Smooth muscle cell (in vitro differentiated cells): ENCODE results near the gene PTPN21. TPM values are rescaled to one million over a fixed set of nuclear protein-coding genes. Genes with fewer than 3 reads are reported as not detected.

ENCODE experiments used
- DNase-seq: peaks from one replicate; lab custom pipeline; 2025; ENCODE audit not compliant: unreplicated experiment; lab: John Stamatoyannopoulos, UW
- H2AFZ ChIP-seq: fragments of 200-600 bp; sonication (generic); 2 replicates; pipeline ENCODE4 v1.6.0; 2016; ENCODE audit warnings: antibody characterized with exemption, low read depth, mild to moderate bottlenecking
- H3F3A ChIP-seq: fragments of 200-600 bp; sonication (generic); 2 replicates; pipeline ENCODE4 v1.6.0; 2017; ENCODE audit warnings: antibody characterized with exemption, low read depth
- H3K27ac ChIP-seq: fragments of 200-600 bp; sonication (generic); 2 replicates; pipeline ENCODE4 v1.5.1; 2016; ENCODE audit warnings: low read depth, mild to moderate bottlenecking
- H3K27me3 ChIP-seq: fragments of 200-600 bp; sonication (generic); 2 replicates; pipeline ENCODE4 v1.6.1; 2016; ENCODE audit warnings: low read depth, mild to moderate bottlenecking
- H3K36me3 ChIP-seq: fragments of 200-600 bp; sonication (generic); 2 replicates; pipeline ENCODE4 v1.5.1; 2016; ENCODE audit warnings: low read depth
- H3K4me1 ChIP-seq: fragments of 200-600 bp; sonication (generic); 2 replicates; pipeline ENCODE4 v1.5.1; 2016; ENCODE audit warnings: low read depth
- H3K4me2 ChIP-seq: fragments of 200-600 bp; sonication (generic); 2 replicates; pipeline ENCODE4 v1.6.0; 2016; ENCODE audit warnings: mild to moderate bottlenecking
- H3K4me3 ChIP-seq: fragments of 200-600 bp; sonication (generic); 2 replicates; pipeline ENCODE4 v1.5.1; 2016; ENCODE audit warnings: mild to moderate bottlenecking
- H3K79me2 ChIP-seq: fragments of 200-600 bp; sonication (generic); 2 replicates; pipeline ENCODE4 v1.6.0; 2016; ENCODE audit warnings: low read depth, mild to moderate bottlenecking
- H3K9ac ChIP-seq: fragments of 200-600 bp; sonication (generic); 2 replicates; pipeline ENCODE4 v1.6.0; 2016; ENCODE audit warnings: low read depth
- H3K9me3 ChIP-seq: fragments of 200-600 bp; sonication (generic); replicated peaks from 2 replicates; pipeline ENCODE4 v1.5.1; 2016; ENCODE audit warnings: low read depth
- H4K20me1 ChIP-seq: fragments of 200-600 bp; sonication (generic); 2 replicates; pipeline ENCODE4 v1.6.0; 2016; ENCODE audit warnings: low read depth
- WGBS: methylation state at CpG from one replicate; pipeline ENCODE4 v1.1.7; 2016; ENCODE audit warnings: low lambda C conversion rate; 5-methylcytosine and 5-hydroxymethylcytosine counted together
- polyA plus RNA-seq: library from polyadenylated mRNA; unstranded; fragments of >200 nt; fragmentation: Nextera tagmentation; extraction: Ambion mirVana; gene quantifications from 2 replicates; pipeline ENCODE4 v1.2.1, GENCODE V29; 2016
- total RNA-seq: library from RNA; depleted of rRNA; stranded (reverse); fragments of >200 nt; gene quantifications from 2 replicates; pipeline ENCODE4 v1.2.3, GENCODE V29; 2014
- TF ChIP-seq, protein P1 (sequence below): fragments of 200-600 bp; sonication (generic); IDR thresholded peaks from 2 replicates; pipeline ENCODE4 v1.5.1; 2017; ENCODE audit warnings: borderline replicate concordance, mild to moderate bottlenecking, antibody characterized with exemption; ENCODE audit not compliant: insufficient read depth, poor library complexity, severe bottlenecking

PTPN21 gene
- total and polyA plus RNA-seq, 2 experiments from 2014 or later: 8.1 to 12.2 TPM

DNA sequence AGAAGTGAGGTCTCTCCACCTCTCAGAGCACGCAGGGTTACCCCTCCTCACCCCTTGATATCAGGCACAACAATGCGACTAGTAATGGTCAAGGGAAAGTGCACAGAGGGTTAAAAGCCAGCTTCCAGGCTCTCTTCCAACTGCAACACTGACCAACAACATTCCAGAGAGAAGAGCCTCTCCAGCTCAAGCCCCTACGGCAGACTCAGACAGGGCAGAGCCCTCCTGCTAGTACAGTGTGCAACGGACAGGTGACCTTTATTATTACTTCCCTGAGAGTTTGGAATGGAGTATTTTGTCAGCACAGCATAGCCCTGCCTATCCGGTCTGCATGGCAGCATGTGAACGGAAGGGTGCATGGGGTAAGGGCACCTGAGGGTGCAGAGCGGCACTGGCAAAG lies 73.0 kb downstream of the PTPN21 start:
- TF ChIP-seq, protein P1, sequence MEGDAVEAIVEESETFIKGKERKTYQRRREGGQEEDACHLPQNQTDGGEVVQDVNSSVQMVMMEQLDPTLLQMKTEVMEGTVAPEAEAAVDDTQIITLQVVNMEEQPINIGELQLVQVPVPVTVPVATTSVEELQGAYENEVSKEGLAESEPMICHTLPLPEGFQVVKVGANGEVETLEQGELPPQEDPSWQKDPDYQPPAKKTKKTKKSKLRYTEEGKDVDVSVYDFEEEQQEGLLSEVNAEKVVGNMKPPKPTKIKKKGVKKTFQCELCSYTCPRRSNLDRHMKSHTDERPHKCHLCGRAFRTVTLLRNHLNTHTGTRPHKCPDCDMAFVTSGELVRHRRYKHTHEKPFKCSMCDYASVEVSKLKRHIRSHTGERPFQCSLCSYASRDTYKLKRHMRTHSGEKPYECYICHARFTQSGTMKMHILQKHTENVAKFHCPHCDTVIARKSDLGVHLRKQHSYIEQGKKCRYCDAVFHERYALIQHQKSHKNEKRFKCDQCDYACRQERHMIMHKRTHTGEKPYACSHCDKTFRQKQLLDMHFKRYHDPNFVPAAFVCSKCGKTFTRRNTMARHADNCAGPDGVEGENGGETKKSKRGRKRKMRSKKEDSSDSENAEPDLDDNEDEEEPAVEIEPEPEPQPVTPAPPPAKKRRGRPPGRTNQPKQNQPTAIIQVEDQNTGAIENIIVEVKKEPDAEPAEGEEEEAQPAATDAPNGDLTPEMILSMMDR: no peak
- H2AFZ ChIP-seq: no peak overlapping the region
- DNase-seq: no peak
- H3K27me3 ChIP-seq: no peaks in the 10 kb centered on the region
- H3K4me1 ChIP-seq: no peaks in the 10 kb centered on the region
- no peak overlapping the region for H3K4me3 ChIP-seq
- peaks cover 19% of the 10 kb centered on the region for H4K20me1 ChIP-seq
- no peaks in the 10 kb centered on the region for H3K36me3 ChIP-seq
- no peaks in the 10 kb centered on the region for H3K79me2 ChIP-seq
- H3K9ac ChIP-seq: no peak overlapping the region
- H3K4me2 ChIP-seq: no peak overlapping the region
- no peaks in the 10 kb centered on the region for H3K9me3 ChIP-seq
- no peaks in the 10 kb centered on the region for H3F3A ChIP-seq
- H3K27ac ChIP-seq: no peak overlapping the region
- 93% methylated on average over 7 of the region's 7 CpGs for WGBS

DNA sequence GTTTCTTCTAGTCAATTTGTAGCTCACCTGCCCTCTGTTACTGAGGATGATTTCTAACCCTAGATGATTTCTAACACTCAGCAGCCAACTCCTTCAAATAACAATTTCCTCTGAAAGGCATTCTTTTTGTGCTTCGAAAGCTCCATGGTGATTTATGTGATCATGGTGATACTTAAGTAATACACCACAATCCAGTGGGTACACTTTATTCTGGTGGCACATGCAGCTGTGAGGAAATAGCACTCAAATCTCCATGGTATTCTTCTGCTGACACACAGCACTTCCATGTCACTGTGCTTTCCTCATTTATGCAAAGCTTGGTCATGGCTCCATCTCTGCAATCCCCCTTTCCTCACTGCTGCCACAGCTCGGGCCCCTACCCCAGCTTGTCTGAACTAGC lies 73.7 kb downstream of the PTPN21 start:
- Histone ChIP-seq H3K4me2 (no peak overlapping the region), H3K36me3 (no peaks in the 10 kb centered on the region), H3K9me3 (no peaks in the 10 kb centered on the region), H3K4me3 (no peak overlapping the region), H3K27ac (no peak overlapping the region), H3K79me2 (no peaks in the 10 kb centered on the region), H3F3A (no peaks in the 10 kb centered on the region), H4K20me1 (peaks cover 18% of the 10 kb centered on the region), H3K9ac (no peak overlapping the region), H3K4me1 (no peaks in the 10 kb centered on the region), H3K27me3 (no peaks in the 10 kb centered on the region), H2AFZ (no peak overlapping the region)
- no peak for DNase-seq
- TF ChIP-seq, protein P1: no peak
- WGBS: 96% methylated on average over 2 of the region's 2 CpGs

DNA sequence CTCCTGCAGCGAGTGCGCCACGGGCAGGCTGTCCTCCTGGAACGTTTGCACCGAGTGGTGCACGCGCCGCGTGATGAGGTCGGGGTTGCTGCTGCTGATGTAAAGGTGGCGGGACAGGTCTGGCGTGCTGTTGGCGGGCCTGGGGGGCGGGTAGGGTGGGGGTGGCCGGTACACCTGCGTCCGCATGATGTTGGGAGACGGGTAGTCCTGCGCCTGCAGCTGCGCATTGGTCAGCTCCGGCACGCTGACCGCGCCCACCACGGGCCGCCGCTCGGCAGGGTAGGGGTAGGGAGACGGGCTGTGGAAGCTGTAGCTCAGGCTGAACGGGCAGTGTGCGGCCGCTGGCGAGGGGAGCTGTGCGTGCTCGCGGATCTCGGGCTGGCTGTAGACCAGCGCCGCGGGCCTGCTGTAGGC lies 75.2 kb downstream of the PTPN21 start:
- Histone ChIP-seq H3F3A (no peaks in the 10 kb centered on the region), H3K27me3 (no peaks in the 10 kb centered on the region), H3K4me1 (no peaks in the 10 kb centered on the region), H3K79me2 (no peaks in the 10 kb centered on the region), H3K4me3 (no peak overlapping the region), H4K20me1 (peaks cover 12% of the 10 kb centered on the region), H3K4me2 (no peak overlapping the region), H3K9ac (no peak overlapping the region), H3K9me3 (no peaks in the 10 kb centered on the region), H3K27ac (no peak overlapping the region), H2AFZ (no peak overlapping the region), H3K36me3 (no peaks in the 10 kb centered on the region)
- TF ChIP-seq, protein P1: no peak
- WGBS: 96% methylated on average over 37 of the region's 40 CpGs
- DNase-seq: no peak

DNA sequence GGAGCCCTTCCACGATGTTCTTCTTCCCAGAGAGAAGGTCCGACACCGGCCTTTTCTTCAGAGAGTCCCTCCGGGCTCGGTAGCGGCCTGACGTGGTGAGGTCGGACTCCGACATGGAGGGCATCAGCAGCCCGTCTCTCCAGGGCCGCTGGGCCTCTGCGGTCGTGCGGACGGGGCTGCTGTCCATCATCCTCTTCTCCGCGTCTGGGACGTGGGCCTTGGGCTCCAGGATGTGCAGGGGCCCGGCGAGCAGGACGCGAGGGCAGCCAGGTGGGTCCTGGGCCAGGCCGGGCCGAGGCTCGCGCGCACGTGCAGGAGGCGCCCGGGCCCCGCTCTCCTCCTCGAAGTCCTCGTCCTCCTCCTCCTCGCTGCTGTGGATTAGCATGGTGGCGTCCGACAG lies 75.9 kb downstream of the PTPN21 start:
- no peak overlapping the region for H3K9ac ChIP-seq
- no peak for DNase-seq
- no peaks in the 10 kb centered on the region for H3F3A ChIP-seq
- WGBS: 97% methylated on average over 35 of the region's 36 CpGs
- no peak overlapping the region for H2AFZ ChIP-seq
- H3K4me1 ChIP-seq: no peaks in the 10 kb centered on the region
- no peaks in the 10 kb centered on the region for H3K36me3 ChIP-seq
- no peak overlapping the region for H3K4me2 ChIP-seq
- no peaks in the 10 kb centered on the region for H3K9me3 ChIP-seq
- H4K20me1 ChIP-seq: peaks cover 12% of the 10 kb centered on the region
- no peak overlapping the region for H3K27ac ChIP-seq
- no peaks in the 10 kb centered on the region for H3K79me2 ChIP-seq
- TF ChIP-seq, protein P1: no peak
- no peaks in the 10 kb centered on the region for H3K27me3 ChIP-seq
- no peak overlapping the region for H3K4me3 ChIP-seq
